Endodermal cell (in vitro differentiated cells): ENCODE data around the gene SPOCK2. TPM values are rescaled to one million over a fixed set of nuclear protein-coding genes. Genes with fewer than 3 reads are reported as not detected.

ENCODE experiments used
- DNase-seq: peaks from one replicate; pipeline ENCODE4 v3.0.0-alpha.2; 2017
- H3K27ac ChIP-seq: 2 replicates; pipeline ENCODE4 v1.5.1; 2013; ENCODE audit warnings: mild to moderate bottlenecking, low read depth, low read length, moderate library complexity
- H3K27me3 ChIP-seq: 2 replicates; pipeline ENCODE4 v1.6.1; 2013; ENCODE audit warnings: mild to moderate bottlenecking, low read length, moderate library complexity; ENCODE audit not compliant: insufficient read depth, control insufficient read depth, poor library complexity, severe bottlenecking
- H3K36me3 ChIP-seq: 2 replicates; pipeline ENCODE4 v1.7.0; 2013; ENCODE audit warnings: mild to moderate bottlenecking, low read length, moderate library complexity; ENCODE audit not compliant: control insufficient read depth, insufficient read depth
- H3K4me1 ChIP-seq: one replicate; pipeline ENCODE4 v1.7.0; 2013; ENCODE audit warnings: low read length; ENCODE audit not compliant: control insufficient read depth, insufficient read depth
- H3K4me3 ChIP-seq: 2 replicates; pipeline ENCODE4 v1.5.1; 2013; ENCODE audit warnings: mild to moderate bottlenecking, low read length, moderate library complexity
- H3K9ac ChIP-seq: 2 replicates; pipeline ENCODE4 v1.6.1; 2013; ENCODE audit warnings: mild to moderate bottlenecking, low read length, moderate library complexity; ENCODE audit not compliant: poor library complexity, severe bottlenecking; ENCODE audit errors: extremely low read depth
- H3K9me3 ChIP-seq: 2 replicates; pipeline ENCODE4 v1.6.1; 2013; ENCODE audit warnings: mild to moderate bottlenecking, low read length, moderate library complexity; ENCODE audit not compliant: control insufficient read depth
- H3K27ac Mint-ChIP-seq: 2 replicates; pipeline ENCODE4 v1.8.0; 2020; ENCODE audit warnings: mixed read lengths
- H3K27me3 Mint-ChIP-seq: 2 replicates; pipeline ENCODE4 v1.8.0; 2021; ENCODE audit warnings: mild to moderate bottlenecking, mixed read lengths; ENCODE audit not compliant: insufficient read depth
- H3K36me3 Mint-ChIP-seq: 2 replicates; pipeline ENCODE4 v1.8.0; 2020; ENCODE audit warnings: low read depth, mixed read lengths
- H3K4me1 Mint-ChIP-seq: 2 replicates; pipeline ENCODE4 v1.8.0; 2020; ENCODE audit warnings: mixed read lengths
- H3K4me3 Mint-ChIP-seq: 2 replicates; pipeline ENCODE4 v1.8.0; 2020; ENCODE audit warnings: mild to moderate bottlenecking, moderate library complexity, mixed read lengths
- H3K9me3 Mint-ChIP-seq: 2 replicates; pipeline ENCODE4 v1.8.0; 2020; ENCODE audit warnings: mild to moderate bottlenecking, mixed read lengths
- WGBS, 2 experiments: methylation state at CpG; one replicate each; pipeline versions ENCODE4 v1.1.5 to v1.1.7; 2013; ENCODE audit warnings: missing lambda C conversion rate in 2 of 2, mixed read lengths in 1 of 2; ENCODE audit not compliant: insufficient coverage in 1 of 2, insufficient read length in 1 of 2; 5-methylcytosine and 5-hydroxymethylcytosine counted together
- total RNA-seq, 2 donors: library from RNA; stranded (reverse); fragmentation: NEBNext Ultra II Directional in 1 of 2; extraction: Animal tissue kit (Norgen Biotek cat#: 25700) in 1 of 2; gene quantifications; 2 replicates in 1 of 2; 3 replicates in 1 of 2; pipeline ENCODE4 v1.2.1, GENCODE V29; 2021
- TF ChIP-seq, protein P1 (sequence below): fragments of 200-600 bp; sonication (generic); conservative IDR thresholded peaks from 2 replicates; pipeline ENCODE4 v1.5.0; 2021; ENCODE audit warnings: antibody characterized with exemption, mild to moderate bottlenecking

The SPOCK2 gene
- total RNA-seq, 2 donors from 2014 or later: 1.6 to 3.7 TPM

DNA sequence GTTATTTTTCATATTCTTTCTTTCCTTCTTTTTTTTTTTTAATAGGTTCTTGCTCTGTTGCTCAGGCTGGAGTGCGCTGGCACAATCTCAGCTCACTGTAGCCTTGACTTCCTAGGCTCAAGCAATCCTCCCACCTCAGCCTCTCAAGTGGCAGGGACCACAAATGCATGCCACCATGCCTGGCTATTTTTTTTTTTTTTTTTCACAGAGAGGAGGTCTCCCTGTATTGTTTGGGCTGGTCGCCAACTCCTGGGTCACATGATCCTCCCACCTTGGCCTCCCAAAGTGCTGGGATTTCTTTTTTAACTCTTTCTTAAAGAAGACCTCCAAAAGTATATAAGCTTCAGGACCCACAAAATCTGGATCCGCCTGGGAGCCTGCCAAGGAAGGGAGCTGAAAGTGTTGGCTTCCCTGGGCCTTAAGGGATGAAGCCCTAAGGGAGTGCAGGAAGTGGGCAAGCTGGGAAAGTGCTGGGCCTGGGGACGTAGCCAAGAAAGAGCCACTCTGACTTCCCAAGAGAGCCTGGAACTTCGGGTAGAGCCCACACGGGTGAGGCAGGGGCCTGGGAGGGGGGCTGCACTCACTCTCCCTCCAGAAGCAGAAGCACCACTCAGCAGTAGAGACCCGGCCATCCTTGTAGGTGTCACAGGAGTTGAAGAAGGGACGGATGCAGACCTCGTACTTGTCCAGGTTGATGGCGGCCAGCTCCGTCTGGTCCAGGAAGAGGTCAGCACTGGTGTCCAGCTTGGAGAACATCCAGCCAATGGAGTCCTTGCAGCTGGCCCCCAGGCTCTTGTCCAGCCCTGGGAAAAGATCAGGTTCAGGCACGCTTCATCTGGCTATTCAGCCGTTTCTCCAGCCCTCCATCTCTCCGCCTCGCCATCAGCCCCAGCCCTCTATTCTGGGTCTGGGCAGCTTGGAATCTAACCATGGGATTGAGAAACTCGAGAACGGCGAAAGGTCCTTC is 21.8 kb downstream of the SPOCK2 start:
- Histone ChIP-seq H3K36me3 (no peaks in the 10 kb centered on the region), H3K27ac (no peak overlapping the region), H3K4me3 (no peak overlapping the region), H3K9ac (no peak overlapping the region), H3K4me1 (no peaks in the 10 kb centered on the region), H3K9me3 (no peaks in the 10 kb centered on the region), H3K27me3 (no peaks in the 10 kb centered on the region)
- Mint-ChIP-seq H3K4me1 (no peaks in the 10 kb centered on the region), H3K9me3 (no peaks in the 10 kb centered on the region), H3K4me3 (no peak overlapping the region), H3K27ac (no peak overlapping the region), H3K36me3 (no peaks in the 10 kb centered on the region), H3K27me3 (no peaks in the 10 kb centered on the region)
- WGBS, 2 experiments: 91 to 93% methylated on average over 14 to 18 of the region's 18 CpGs
- no peak for DNase-seq
- TF ChIP-seq, protein P1, sequence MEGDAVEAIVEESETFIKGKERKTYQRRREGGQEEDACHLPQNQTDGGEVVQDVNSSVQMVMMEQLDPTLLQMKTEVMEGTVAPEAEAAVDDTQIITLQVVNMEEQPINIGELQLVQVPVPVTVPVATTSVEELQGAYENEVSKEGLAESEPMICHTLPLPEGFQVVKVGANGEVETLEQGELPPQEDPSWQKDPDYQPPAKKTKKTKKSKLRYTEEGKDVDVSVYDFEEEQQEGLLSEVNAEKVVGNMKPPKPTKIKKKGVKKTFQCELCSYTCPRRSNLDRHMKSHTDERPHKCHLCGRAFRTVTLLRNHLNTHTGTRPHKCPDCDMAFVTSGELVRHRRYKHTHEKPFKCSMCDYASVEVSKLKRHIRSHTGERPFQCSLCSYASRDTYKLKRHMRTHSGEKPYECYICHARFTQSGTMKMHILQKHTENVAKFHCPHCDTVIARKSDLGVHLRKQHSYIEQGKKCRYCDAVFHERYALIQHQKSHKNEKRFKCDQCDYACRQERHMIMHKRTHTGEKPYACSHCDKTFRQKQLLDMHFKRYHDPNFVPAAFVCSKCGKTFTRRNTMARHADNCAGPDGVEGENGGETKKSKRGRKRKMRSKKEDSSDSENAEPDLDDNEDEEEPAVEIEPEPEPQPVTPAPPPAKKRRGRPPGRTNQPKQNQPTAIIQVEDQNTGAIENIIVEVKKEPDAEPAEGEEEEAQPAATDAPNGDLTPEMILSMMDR: no peak

DNA sequence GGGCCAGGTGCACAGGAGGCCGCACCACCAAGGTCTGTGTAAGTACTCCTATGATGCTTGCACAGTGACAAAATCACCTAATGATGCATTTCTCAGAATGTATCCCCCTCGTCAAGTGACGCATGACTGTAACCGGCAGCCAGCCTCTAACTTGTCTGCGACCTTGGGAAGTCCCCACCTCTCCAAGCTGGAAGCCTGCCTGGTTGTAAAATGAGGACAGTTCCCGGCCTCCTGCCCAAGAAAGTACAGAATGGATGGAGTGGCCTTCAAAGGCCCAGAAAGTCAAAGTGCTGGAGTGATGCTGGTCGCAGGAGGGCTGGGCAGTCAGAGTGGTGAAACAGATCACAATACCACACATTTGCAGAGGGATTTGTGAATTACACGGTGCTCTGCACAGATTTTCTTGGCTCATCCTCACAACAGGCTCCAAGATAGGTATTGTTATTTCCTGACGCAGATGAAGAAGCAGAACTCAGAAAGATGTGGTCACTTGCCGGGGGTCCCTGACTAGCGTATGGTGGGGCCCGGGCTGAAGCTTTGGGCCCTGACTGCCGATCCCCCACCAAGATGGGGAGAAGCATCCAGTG is 22.8 kb downstream of the SPOCK2 start:
- TF ChIP-seq, protein P1: no peak
- Histone ChIP-seq H3K27me3 (no peaks in the 10 kb centered on the region), H3K36me3 (no peaks in the 10 kb centered on the region), H3K4me1 (peaks cover 5% of the 10 kb centered on the region), H3K9ac (no peak overlapping the region), H3K27ac (no peak overlapping the region), H3K4me3 (no peak overlapping the region), H3K9me3 (no peaks in the 10 kb centered on the region)
- Mint-ChIP-seq H3K9me3 (no peaks in the 10 kb centered on the region), H3K27me3 (no peaks in the 10 kb centered on the region), H3K27ac (no peak overlapping the region), H3K4me3 (no peak overlapping the region), H3K36me3 (no peaks in the 10 kb centered on the region), H3K4me1 (peaks cover 8% of the 10 kb centered on the region)
- DNase-seq: no peak
- WGBS, 2 experiments: 94 to 95% methylated on average over 12 to 13 of the region's 13 CpGs

DNA sequence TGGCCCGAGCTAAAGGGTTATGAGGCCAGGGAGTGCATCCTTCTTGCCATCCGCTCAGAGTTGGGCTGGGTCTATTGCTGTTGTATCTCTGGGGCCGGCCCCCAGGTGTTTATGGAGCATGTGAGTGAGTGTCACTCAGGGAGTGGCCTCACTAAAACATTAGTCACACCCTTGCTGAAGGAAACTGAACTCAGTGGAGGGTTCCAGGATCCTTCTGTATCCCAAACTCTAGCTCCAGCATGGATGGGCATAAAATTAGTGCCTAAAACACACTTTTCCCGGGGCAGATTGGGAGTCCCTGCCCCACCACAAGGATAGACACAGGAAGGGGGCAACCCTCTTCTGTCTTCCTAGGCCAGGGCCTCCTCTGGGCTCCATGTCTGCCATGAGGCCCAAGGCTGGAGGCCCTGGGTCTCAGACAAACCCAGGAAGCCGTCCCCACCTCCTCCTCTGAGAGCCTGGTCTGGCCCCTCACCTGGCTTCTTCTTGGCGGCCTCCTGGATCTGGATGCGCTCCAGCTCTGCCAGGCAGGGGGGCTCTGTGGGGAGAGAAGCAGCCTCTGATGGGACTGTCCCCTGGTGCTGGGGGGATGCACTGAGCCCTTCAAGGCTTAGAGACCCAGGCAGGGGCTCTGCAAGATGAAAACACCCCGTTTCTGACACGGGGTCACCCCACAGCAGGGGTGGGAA is 24.5 kb downstream of the SPOCK2 start:
- peaks cover 13% of the 10 kb centered on the region for H3K4me1 Mint-ChIP-seq
- Histone ChIP-seq H3K4me1 (peaks cover 5% of the 10 kb centered on the region), H3K36me3 (no peaks in the 10 kb centered on the region), H3K27ac (no peak overlapping the region), H3K27me3 (no peaks in the 10 kb centered on the region), H3K9me3 (no peaks in the 10 kb centered on the region), H3K9ac (no peak overlapping the region), H3K4me3 (no peak overlapping the region)
- H3K36me3 Mint-ChIP-seq: no peaks in the 10 kb centered on the region
- WGBS, 2 experiments: 77 to 82% methylated on average over 6 to 9 of the region's 9 CpGs
- no peak for DNase-seq
- no peak overlapping the region for H3K27ac Mint-ChIP-seq
- no peaks in the 10 kb centered on the region for H3K27me3 Mint-ChIP-seq
- H3K4me3 Mint-ChIP-seq: no peak overlapping the region
- no peaks in the 10 kb centered on the region for H3K9me3 Mint-ChIP-seq
- TF ChIP-seq, protein P1: no peak
